Hematopoietic multipotent progenitor cell treated with erythropoietin and hydrocortisone succinate and interleukin-3 and kit ligand, for 4 days (in vitro differentiated cells): ENCODE data around the gene DSCAM.
A peak's percentile ranks its signal among the peaks of the same experiment; 100 is the strongest.

Experiments used
- DNase-seq: peaks from one replicate; pipeline ENCODE4 v3.0.0-alpha.2; 2015

The DSCAM gene

DNA sequence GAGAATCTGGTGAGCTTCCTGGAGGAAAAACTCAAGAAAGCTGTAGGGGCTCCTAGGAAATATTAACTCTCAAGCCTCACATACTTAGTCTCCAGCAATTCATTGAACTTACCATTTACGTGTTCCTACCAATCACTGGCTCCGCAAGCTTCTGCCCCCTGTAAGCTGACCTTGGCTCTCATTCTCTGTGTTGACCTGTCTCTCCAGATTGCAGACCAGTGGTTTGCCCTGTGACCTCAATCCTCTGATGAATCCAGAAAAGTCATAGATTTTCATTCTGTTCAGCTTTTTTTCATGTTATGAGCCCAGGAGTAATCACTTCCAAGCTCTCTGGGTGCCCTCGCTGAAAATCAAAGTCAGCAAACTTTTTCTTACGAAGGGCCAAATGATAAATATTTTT lies 241.9 kb downstream of the DSCAM start:
- DNase-seq, result no peak

- DNase-seq, result no peak
Measured at GRCh38 chr21:40603774-40604173, 243.2 kb downstream of the DSCAM start.

GRCh38 chr21:40602080-40602479 lies 244.9 kb downstream of the DSCAM start:
- DNase-seq, result no peak

DNA sequence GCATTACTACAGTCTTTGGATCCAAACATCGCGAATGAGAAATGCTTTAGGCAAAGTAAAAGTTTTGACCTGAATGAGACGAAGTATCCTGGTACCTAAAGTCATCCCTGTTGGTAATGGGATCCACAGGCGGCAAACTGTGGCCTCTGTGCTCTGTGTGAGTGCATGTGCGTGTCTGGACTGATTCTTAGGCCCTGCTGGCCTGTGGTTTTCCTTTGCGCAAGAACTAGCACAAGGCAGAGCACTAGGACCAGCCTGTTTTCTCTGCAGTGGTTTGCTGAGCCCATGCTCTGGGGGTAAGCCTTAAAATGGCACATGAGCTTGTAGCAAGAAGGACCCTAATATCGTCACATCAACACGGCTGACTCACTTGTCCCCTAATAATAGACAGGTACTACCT lies 251.2 kb downstream of the DSCAM start:
- no peak for DNase-seq

DNA sequence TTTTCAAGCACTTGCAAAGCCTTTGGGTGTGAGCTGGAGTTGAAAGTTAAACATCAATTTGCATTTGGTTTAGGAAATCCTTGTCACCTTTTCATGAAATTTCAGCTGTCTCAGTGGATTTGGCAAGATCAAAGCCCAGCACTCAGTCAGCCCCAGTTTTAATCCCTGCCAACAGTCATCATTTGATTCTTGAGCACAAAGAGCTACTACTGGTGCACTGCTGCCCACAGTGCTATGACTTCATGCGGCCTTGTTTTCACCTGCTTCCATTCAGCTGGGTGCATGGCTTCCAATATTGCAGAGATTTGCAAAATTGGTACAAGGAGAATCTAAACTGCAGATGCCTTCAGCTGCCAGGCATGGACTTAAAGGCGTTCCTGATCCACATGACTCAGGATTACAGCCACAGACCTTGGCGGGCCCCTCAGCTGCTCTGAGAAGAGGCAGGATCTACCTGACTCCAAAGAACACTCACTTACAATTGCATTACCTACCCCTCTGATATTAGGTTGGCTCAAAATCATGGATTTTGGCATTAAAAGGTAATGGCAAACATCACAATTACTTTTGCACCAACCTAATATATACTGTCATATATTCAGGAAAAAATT lies 259.1 kb downstream of the DSCAM start:
- no peak for DNase-seq

GRCh38 chr21:40586575-40586974 lies 260.4 kb downstream of the DSCAM start:
- no peak for DNase-seq

DNA sequence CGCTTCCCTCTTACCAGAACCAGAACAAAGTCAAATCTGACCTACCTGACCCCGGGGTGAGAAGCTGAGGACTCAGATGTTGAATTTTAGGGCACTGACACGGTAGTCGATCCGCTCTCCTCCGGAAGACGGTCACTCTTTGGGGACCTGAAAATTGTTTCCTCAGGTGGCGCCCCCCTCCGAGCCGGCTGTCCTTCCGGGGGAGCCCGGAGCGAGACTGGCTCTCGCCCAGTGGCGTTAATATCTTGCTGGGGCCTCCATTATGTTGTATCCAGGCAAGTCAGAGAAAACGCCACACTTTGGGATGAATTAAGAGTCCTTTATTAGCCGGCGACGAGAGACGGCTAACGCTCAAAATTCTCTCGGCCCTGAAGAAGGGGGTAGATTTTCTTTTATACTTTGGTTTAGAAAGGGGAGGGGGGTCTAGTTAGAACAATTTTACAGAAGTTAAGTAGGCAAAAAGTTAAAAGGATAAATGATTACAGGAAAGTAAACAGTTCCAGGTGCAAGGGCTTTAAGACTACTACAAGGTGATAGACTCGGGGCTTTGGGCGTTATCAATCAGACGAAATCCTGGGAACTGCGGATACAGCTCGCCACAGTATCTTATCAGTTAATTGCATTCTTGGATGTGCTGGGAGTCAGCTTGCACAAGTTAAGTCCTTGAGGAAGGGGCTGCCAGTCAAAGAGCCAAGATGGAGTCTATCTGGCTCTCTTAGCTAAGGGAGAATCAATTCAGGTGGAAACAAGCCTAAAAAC lies 269.5 kb downstream of the DSCAM start:
- no peak for DNase-seq

- no peak for DNase-seq
Measured at GRCh38 chr21:40575976-40576375, 271.0 kb downstream of the DSCAM start.

DNA sequence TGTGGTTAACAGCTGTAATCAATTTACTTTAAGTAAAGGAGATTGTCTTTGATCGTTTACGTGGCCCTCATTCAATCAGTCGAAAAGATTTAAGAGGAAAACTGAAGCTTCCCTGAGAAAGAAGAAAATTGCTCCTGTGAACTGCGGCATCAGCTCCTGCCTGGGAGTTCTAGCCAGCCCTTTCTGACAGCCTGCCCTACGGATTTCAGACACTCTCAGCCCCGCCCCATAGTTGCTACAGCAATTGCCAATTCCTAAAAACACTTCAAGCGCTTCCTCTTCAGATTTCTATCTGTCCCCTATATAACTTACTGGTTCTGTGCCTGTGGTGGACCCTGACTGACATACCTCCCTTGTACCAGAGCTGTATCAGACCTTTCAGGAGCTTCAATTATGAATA lies 277.6 kb downstream of the DSCAM start:
- no peak for DNase-seq

DNA sequence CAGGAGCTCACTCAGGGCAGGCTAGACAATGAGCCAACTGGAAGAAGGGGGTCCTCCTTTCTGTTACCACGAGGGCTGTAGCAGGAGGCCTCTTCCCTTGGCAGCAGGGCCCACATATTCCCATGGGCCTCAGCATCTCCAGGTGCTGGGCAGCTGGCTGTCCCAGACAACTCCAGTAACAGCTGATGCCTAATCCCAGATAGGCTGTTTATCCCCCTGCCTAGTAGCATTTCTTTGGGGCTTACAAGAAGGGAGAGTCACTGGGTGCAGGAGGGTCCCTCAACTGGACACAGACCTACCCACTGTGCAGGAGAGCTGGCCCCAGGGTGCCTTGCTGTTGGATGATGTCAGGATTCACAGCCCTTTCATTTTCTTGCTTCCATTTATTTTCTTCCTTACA lies 278.2 kb downstream of the DSCAM start:
- no peak for DNase-seq

GRCh38 chr21:40567501-40567900 lies 279.5 kb downstream of the DSCAM start:
- DNase-seq, result no peak

- no peak for DNase-seq
Measured at GRCh38 chr21:40566486-40566885, 280.5 kb downstream of the DSCAM start.

DNA sequence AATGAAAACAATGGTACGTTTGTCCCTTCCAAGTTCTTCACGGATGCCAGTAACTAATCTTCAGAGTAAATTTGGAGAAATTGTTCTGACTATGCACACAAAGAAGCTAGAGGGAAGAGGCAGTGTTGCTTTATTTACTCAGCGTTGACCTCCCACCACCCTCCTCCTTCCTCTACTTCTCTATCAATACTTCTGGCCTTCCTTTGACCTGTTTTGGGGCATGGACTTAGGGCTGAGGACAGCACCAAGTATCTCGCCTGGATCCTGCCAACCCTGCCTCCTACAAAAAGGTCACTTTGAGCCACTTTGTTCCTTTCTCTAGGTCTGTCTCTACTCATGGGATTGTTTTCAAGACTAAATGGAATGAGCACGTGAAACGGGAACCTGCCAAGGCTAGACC lies 282.6 kb downstream of the DSCAM start:
- no peak for DNase-seq

GRCh38 chr21:40563900-40564299 lies 283.1 kb downstream of the DSCAM start:
- DNase-seq, result no peak

DNA sequence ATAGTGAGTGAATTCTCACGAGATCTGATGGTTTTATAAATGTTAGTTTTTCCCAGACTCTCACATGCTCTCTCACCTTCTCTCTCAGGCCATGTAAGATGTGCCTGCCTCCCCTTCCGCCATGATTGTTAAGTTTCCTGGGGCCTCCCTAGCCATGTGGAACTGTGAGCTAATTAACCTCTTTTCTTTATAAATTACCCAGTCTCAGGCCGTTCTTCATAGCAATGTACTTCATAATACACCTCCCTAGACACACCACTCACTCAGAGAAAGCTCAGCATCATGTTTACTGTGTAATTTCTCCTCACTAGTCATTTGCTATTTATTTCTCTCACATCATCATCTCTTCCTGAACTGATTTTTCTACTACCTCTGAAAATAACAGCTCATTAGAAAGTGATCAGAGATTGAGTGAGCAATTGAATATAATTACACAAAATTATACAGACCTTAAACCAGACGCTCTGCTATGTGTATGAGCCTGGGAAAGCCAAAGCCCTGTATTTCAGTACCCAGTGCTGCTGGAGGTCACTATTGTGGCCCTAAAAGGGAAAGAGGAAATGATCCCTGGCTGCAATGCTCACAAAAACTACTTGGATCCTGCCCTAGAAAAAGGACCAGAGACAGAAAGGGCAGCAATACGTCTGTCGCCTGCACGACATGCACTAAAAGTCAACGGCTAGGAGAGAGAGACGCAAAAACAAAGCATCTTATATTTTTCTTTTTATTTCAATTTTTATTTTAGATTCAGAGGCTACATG lies 284.5 kb downstream of the DSCAM start:
- DNase-seq, result no peak

DNA sequence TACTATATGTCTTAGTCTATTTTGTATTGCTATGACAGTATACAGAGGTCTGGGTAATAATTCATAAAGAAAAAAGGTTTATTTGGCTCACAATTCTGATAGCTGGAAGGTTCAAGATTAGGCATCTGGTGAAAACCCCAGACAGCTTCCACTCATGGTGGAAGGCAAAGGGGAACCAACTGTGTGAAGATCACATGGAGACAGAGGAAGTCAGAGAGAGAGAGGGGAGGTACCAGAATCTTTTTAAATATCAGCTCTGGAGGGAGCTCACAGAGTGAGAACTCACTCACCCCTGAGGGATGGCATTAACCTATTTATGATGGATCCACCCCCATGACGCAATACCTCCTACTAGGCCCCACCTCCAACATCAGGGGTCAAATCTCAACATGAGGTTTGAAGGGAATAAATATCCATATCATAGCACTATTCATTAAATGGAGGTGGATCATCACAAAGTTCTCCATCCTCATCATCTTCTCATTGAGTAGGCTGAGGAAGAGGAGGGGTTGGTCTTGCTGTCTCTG lies 290.5 kb downstream of the DSCAM start:
- peak; percentile 1 for DNase-seq

DNA sequence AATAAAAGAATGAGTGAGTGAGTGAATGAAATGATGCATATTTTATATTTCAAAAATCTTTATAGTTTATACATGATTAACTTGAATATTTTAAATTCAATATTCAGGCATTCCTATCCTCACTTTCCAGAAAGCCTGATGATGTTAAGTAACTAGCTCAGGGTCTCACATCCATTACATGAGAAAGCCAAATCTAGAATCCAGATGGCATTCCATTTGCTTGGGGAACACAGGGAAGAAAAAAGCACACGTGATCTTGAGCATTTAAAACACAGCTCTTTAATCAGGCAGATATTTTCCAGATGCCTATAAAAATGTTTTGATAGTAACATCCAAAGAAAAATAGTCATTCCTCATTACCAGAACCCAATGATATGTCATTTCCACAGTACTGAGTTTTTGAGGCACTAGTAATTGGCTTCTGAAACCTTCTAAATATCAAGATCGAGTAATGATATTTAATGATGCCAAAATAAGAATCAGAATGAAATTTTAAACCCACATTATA lies 291.9 kb downstream of the DSCAM start:
- DNase-seq, result no peak

DNA sequence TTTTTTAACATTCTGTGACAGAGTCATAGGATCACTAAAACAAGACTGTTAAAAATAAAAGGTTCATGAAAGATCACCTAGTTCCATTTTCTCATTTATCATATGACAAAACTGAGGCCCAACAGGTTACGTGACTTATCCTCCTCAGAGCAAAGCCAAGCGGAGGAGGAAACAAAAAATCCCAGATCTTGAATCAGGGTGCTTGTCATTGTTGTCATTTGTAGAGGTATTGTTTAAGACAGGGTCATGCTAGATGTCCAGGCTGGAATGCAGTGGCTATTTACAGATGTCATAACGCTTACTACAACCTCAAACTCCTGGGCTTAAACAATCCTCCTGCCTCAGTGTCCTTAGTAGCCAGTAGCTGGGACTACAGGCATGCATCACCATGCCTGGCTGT lies 293.2 kb downstream of the DSCAM start:
- no peak for DNase-seq

DNA sequence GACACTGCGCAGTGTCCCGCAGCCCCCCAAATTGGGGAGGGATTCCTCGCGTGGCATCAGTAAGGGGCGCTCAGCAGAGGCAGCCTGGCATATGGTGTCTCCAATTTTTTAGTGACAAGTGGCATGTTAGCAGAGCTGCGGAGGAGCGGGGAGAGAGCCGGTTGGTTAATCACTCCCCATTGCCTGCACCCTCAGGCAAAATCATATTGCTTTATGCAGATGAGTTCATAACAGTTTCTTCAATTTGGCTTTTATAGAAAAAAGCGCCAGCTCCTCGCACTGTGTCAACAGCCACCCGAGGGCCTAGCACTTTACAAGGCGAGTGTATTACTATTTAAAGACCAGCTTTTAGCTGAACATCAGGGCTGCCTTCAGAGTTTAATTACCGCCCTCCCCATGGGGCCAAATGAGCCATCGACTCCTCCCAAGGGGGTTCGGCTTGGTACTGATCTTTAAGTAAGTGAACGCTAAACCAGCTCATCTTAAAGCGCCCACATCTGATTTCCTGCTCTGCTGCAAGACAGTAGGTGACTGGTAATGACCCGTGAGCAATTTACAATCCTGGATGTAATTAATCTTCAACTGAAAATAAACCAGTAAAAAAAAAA lies 298.9 kb downstream of the DSCAM start:
- DNase-seq, result no peak

GRCh38 chr21:40546647-40547046 lies 300.3 kb downstream of the DSCAM start:
- peak; percentile 55 for DNase-seq

DNA sequence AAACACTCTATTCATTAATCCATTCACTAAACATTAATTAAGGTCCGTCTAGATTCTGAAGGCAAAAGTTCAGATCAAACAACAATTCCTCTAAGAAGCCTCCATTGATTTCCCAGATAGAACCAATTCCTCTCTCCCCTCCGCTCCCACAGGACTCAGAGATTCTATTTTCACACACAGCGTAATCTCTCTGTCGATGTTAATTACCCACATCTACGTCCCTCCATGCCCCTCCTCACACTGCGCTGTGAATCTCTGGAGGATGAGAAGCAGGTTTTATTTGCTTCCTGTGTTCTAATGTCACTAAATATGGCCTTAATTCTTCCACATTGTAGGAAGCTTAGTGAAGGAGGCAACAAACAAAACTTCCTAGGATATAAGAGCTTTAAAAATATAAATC lies 306.7 kb downstream of the DSCAM start:
- DNase-seq, result no peak

DNA sequence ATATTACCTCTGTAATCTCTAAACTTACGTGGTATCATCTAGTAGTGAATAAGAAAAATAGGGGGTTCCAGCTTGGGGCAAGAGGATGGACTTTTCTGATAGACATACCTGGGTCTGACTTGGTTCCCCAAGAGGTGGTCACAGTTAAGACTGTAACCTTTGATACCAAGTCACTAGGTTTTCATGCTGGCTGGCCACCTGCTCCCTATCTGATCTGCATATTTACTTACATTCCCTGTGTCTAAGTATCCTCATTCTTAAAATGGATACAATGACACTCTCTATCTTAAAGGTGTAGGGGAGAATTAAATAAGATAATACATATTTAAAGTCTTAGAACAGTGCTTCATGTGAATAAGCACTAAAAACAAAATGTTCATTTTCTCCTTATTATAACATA lies 312.1 kb downstream of the DSCAM start:
- no peak for DNase-seq

DNA sequence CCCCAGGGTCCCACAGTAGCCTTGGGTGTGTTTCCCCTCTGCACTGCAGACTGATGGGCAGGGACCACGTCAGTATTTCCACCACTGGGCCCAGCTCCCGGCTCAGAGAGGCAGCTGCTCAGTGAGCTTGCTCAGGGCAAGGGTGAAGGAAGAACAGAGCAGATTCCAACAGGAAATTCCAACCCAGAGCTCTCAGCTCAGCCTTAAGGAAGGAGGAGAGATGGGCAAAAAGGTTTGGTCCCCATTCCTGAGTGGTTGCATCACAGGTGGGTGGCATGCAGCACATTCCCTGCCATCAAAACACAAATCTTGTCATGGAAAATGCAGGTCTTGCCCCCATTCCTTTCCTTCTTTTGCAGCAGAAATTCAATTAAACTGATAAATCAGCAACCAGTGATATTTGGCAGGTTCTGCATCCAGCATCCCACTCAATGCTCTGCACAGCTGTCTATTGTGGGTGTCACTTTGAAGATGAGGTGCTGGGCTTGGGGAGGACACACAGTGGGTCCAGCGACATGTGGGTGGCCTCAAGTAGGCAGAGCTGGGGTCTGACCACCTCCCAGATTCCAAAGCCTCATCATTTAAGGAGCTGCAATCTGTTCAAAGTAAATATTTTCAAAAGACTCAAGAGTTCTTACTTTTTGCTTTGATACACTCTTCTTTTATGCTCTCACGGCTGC lies 315.4 kb downstream of the DSCAM start:
- DNase-seq, result no peak
